Measurements from ENCODE around the gene ENTPD2.
"Not testable (repeated sequence)": the region's sequence is repeated elsewhere in the genome, so short reads cannot be mapped to it uniquely, and the experiment has no call there.

ENTPD2 gene

DNA sequence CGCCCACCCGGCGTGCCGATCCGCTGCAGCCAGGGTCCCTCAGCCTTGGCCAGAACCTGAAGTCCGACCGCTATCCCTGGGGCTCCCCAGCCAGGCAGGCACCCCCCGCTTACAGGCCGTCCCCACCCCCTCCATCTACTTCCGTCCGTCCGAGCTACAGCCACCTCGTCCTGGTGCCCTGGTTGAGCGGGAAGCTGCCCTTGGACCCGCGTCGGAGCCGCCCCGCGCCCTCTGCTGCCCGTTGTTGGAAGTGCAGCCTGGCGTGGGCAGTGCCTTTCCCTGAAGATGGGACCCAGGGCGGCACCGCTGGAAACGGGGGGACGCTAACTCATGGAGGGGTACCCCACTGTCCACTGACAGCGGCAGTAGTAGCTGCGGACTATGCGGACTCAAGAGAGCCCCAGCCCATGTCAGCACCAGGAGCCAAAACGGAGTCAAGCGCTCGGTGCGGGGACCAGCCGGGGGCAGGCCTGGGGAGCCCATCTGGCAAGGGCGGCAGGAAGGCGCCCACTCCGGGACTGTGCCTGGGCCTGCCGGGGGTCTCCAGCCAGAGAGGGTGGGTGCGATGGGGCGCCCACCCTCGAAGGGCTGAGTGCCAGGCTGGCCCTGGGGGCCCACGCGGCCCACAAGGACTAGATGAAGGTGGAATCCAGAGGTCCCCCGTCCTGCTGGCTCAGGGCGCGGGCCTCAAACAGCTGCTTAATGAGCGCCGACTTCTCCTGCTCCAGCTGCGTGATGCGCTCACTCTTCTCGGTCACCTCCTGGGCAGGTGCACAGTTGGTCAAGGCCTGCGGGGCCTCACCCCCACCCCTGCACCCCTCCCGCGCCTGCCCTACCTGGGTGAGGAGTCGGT is 10.4 kb upstream of the ENTPD2 start:
- TF ChIP-seq, protein P1, sequence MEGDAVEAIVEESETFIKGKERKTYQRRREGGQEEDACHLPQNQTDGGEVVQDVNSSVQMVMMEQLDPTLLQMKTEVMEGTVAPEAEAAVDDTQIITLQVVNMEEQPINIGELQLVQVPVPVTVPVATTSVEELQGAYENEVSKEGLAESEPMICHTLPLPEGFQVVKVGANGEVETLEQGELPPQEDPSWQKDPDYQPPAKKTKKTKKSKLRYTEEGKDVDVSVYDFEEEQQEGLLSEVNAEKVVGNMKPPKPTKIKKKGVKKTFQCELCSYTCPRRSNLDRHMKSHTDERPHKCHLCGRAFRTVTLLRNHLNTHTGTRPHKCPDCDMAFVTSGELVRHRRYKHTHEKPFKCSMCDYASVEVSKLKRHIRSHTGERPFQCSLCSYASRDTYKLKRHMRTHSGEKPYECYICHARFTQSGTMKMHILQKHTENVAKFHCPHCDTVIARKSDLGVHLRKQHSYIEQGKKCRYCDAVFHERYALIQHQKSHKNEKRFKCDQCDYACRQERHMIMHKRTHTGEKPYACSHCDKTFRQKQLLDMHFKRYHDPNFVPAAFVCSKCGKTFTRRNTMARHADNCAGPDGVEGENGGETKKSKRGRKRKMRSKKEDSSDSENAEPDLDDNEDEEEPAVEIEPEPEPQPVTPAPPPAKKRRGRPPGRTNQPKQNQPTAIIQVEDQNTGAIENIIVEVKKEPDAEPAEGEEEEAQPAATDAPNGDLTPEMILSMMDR (IDR thresholded peaks at IDR 0.05; ENCODE audit: low read depth, low read length), result peak; percentile 97
- no peak for DNase-seq (ENCODE audit: low read depth, low spot score)
- no peak overlapping the region for H3K4me3 ChIP-seq (ENCODE audit: low read depth, low read length)
- in situ Hi-C loops (cut with HindIII; ENCODE audit: low sequenced_read_pairs), result no loop called here

DNA sequence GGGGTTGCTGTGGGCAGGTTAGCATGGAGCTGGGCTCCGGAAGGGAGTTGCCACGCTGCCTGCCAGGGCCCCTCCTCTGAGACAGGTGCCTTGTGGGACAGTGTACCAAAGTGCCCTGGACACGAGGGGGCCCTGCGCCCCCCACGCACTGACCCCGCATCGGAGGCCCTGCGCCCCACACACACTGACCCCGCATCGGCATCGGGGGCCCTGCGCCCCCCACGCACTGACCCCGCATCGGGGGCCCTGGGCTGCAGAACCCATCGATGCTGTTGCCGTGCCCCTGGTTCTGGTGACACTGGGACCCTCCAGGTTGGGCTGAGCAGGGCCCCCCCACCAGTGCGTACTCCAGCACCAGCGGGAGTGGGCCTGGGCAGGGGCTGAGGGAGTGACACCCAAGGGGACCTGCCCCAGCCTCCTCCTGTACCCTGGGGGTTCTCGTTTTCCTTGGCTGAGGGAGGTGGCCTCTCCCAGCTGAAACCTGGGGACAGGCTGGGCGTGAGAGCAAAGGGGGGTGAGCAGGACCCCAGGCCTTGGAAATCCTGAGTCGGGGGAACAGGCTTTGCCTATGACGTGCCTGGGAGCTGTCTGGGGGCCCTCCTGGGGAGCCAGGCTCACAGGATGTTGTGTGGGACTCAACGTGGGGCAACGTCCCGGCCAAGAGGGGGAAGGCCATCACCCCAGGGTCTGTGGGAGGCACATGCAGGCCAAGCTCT is 9.6 kb upstream of the ENTPD2 start:
- no peak for DNase-seq (ENCODE audit: low read depth, low spot score)
- TF ChIP-seq, protein P1 (IDR thresholded peaks at IDR 0.05; ENCODE audit: low read depth, low read length), result no peak
- in situ Hi-C loops (cut with HindIII; ENCODE audit: low sequenced_read_pairs), result no loop called here
- H3K4me3 ChIP-seq (ENCODE audit: low read depth, low read length), result no peak overlapping the region

DNA sequence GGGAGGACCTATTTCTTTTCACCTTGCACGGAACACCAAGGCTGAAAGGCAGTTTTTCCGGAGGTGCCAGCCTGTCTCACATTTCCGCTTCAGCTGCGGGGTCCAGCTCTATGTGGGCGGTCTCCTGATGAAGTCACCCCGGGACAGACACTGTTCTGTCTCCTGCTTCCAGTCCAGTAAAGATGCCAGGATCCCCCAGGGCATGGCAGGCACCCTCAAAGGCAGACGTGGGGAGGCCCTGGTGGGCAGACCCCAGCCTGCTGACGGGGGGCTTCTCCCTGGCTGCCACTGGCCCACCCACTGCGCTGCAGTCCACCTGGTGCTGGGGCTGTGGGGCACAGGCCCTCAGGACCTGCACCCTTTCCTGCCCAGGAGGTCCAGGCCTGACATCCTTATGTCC is 8.9 kb upstream of the ENTPD2 start:
- in situ Hi-C loops (cut with HindIII; ENCODE audit: low sequenced_read_pairs); H3K4me3 ChIP-seq (ENCODE audit: low read depth, low read length); DNase-seq (ENCODE audit: low read depth, low spot score): not testable (repeated sequence)

DNA sequence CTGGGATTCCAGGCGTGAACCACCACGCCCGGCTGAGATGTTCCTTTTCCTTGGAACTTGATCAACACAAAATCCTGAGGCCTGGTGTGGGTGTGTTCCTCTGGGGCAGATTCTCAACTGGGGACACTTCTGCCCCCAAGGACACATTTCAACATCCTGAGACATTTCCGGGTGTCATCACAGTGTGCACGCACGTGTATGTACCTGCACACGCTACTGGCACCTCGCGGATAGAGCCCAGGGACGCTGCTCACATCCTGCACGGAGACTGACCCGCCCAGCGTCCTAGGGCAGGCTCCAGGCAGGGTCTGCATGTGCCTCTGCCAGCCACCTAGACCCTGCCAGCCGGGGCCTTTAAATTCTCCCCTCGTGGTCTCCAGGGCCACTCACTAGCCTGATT is 8.5 kb upstream of the ENTPD2 start:
- DNase-seq (ENCODE audit: low read depth, low spot score), result no peak
- no peak overlapping the region for H3K4me3 ChIP-seq (ENCODE audit: low read depth, low read length)
- TF ChIP-seq, protein P1 (IDR thresholded peaks at IDR 0.05; ENCODE audit: low read depth, low read length), result no peak
- in situ Hi-C loops (cut with HindIII; ENCODE audit: low sequenced_read_pairs), result no loop called here

DNA sequence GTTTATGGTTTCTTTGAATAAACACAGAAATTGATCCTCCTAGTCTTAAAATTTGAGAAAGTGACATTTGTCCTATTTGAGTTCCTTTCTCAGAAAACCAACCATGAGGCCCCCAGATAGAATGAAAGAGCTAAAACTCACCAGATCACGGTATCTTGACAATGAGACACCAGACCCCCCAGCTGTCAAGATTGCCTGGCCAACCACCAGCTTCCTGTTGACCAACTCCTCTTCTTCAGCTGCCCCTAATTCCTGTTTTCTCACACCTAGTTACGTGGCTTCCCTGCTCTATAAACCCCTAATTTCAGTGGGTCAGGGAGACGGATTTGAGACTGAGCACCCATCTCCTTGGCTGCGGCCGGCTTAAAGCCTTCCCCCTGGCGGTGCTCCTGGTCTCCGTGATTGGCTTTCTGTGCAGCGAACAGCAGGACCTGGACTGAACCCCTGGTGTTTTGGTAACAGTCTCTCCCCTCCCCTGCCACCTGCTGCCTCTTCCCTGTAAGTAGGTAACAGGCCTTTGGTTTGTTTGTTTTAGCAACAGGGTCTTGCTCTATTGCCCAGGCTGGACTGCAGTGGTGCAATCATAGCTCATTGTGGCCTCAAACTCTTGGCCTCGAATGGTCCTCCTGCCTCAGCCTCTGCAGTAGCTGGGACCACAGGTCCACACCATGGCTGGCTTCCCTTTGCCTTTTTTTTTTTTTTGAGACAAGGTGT is 4.8 kb upstream of the ENTPD2 start:
- H3K4me3 ChIP-seq (ENCODE audit: low read depth, low read length), result no peak overlapping the region
- TF ChIP-seq, protein P1 (IDR thresholded peaks at IDR 0.05; ENCODE audit: low read depth, low read length), result no peak
- in situ Hi-C loops (cut with HindIII; ENCODE audit: low sequenced_read_pairs), result no loop called here
- DNase-seq (ENCODE audit: low read depth, low spot score), result no peak

DNA sequence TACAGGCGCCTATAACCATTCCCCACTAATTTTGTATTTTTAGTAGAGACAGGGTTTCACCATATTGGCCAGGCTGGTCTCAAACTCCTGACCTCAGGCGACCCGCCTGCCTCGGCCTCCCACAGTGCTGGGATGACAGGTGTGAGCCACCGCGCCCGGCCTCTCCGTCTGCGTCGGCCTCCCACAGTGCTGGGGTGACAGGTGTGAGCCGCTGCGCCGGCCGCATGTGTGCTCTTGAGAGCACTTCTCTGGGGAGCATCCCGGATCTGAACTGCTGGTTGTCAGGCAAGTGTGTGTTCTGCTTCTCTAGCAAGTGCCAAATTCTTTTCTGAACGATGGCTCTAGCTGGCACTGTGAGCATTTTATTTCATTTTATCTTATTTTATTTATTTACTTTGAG is 3.7 kb upstream of the ENTPD2 start:
- TF ChIP-seq, protein P1 (IDR thresholded peaks at IDR 0.05; ENCODE audit: low read depth, low read length), result no peak
- in situ Hi-C loops (cut with HindIII; ENCODE audit: low sequenced_read_pairs), result no loop called here
- no peak overlapping the region for H3K4me3 ChIP-seq (ENCODE audit: low read depth, low read length)
- DNase-seq (ENCODE audit: low read depth, low spot score), result no peak
